ENCODE measurements around the gene FAM229B. TPM values are rescaled to one million over a fixed set of nuclear protein-coding genes. Genes with fewer than 3 reads are reported as not detected.
"Not testable (repeated sequence)": the region's sequence is repeated elsewhere in the genome, so short reads cannot be mapped to it uniquely, and the experiment has no call there.

Gene FAM229B
- total RNA-seq, 1 donor from 2014 or later, result 17.8 TPM

DNA sequence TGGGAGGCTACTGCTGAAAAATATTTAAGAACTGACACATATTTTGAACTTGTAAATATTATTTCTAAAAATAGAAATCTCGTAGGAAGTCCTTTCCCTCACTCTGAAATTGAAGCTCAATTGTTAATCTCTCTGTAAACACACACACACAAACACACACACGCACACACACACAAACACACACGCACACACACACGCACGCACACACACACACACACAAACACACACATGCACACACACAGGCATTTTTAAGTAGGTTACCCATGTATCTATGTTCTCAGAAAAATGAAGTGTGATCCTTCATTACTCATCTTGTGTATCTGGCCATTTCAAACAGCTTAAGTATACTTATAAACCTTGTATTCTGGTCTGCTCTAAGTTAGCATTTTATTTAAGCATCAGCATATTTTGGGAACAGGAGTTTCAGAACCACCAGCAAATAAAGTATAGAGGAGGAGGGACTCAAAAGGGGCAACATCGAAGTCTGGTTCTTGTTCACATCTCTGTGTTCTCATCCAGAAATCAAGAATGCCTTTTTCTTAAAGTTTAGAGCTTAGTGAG lies 21.9 kb upstream of the FAM229B start:
- no peak for DNase-seq (ENCODE audit: low spot score)

DNA sequence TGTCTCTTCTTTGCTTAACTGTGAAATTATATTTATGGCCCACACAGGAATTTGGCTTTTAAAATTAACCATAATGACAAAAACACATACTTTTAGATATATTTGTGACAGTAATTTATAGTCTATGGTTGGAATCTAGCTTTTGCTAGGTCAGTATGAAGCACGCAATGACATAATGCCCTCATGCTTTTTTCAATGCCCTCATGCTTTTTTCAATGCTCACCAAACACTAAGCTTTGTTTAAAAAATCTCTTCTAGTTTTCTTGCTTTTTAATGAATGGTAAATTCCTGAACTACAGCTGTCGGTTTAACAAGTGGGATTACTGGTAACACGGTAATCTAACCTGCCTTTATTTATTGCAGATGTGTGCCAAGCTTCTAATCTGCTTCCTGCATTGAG lies 20.8 kb upstream of the FAM229B start:
- no peak for DNase-seq (ENCODE audit: low spot score)

DNA sequence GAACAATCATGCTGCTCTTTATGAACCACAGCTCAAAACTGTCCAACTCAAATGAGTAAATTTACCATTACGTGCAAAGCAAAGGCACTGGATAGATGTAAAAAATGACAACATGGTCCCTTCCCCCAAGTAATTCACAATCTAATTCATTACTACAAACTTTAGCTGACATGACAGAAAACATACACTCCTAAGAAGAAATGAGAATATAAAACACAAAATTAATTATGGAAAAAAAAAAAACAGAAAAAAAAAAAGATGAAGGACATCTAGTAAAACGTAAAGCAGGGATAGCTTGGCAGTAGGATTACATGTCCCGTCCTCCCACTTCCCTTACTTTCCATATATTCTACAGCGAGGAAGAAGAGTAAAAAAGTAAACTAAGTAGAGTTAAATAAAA lies 5.8 kb upstream of the FAM229B start:
- no peak for DNase-seq (ENCODE audit: low spot score)

DNA sequence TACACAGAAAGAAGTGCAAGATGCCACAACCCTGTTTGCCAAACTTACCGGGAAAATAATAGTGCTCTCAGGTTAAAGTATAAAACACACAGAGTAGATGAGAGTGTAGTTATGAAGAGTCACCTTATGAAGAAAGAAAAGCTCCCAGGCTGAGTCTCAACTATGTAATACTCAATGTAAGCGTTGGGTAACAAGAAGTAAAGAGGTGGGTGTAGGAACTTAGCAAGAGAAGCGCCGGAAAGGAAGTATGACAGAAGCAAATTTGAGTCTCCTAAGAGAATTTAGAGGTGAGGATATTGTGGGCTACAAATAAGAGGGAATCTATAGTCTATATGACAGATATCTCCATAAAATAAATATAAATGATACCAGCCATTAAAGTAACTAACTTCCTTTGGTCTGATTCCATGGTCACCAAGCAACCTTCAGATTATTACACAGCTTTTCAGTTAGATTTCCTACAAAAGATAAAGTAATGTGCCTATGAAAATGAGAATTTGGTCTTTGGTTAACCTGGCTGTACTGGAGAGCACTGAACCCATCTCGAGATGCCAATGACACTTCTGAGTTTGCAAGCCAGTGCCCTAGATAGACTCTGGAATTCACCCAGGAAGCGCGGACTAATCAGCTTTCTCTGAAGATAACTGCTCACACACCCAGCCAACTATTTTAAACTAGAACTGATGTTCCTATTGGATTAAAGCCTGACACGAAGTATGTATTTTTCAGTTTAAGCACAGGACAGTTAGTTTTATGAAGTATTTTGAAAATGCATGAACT lies 1.9 kb upstream of the FAM229B start:
- no peak for DNase-seq (ENCODE audit: low spot score)

DNA sequence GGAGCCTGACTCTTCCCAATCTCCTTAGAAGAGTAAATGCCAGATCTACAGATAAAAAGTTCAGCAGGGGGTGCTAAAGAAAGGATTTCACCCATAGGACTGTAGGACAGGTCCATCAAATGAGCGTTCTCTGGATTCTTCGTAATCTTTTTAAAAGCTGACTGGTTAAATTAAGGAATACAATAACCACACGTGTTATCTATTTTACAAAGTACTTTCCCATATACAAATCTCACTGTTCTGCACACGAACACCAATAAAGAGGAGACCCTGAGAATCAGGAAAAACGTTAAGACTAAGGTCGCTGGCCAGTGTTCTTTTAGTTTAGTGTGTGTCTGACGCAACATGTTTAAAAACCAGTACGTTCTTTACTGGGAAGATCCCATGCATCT lies 651 bp upstream of the FAM229B start:
- no peak for DNase-seq (ENCODE audit: low spot score)

DNA sequence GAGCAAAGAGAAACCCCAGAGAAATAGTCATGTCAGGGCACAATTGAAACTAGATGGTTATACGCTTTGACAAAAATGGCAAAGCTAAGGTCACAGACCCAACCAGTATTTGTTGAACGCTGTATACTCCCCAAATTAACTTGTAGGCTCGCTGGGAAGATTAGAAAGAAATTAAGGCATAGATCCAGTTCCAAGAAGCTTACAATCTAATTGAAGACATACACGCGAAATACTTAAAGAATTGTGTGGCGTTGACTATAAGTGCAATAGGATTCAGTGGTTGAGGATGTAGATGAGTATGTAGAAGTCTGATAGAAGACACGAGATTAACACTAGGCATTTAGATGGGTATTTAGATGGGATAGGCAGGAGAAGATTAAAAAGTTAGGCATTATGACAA lies 525 bp downstream of the FAM229B start:
- no peak for DNase-seq (ENCODE audit: low spot score)

DNA sequence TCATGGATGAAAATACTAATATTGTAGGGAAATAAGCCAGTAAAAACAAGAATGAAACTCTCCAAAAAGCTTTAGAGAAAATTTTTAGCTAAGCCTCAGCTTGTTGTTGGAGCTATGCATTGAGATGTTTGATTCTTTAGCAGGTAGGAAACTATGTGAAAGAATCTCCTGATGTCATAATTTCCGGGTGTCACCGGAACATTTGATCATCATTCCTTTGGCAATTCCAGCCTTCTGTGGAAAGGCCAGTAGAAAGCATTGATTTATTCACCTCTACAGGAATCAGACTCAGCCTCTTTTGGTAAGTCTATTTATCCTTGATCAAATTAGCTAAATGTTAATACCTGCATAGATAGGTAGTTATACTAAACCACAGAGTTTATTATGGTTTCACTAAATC lies 9.5 kb downstream of the FAM229B start:
- no peak for DNase-seq (ENCODE audit: low spot score)

DNA sequence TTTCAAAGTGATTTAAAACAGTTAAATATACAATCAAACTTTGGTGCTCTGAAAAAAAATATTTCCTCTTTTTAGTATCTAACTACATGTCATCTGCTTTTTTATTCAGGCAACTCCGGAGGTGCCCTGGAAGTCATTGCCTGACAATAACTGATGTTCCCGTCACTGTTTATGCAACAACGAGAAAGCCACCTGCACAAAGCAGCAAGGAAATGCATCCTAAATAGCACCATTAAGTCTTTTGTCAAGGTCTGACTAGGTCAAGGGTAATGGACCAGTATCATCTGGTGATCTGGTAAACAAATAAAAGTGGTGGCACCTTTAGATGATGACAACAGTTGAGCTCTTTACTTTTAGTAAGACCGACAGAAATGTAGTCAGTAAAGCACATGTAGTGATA lies 13.2 kb downstream of the FAM229B start:
- DNase-seq (ENCODE audit: low spot score), result no peak

DNA sequence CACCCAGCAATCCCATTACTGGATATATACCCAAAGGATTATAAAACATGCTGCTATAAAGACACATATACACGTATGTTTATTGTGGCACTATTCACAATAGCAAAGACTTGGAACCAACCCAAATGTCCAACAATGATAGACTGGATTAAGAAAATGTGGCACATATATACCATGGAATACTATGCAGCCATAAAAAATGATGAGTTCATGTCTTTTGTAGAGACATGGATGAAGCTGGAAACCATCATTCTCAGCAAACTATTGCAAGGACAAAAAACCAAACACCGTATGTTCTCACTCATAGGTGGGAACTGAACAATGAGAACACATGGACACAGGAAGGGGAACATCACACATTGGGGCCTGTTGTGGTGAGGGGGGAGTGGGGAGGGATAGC lies 18.6 kb downstream of the FAM229B start:
- DNase-seq (ENCODE audit: low spot score), result not testable (repeated sequence)

DNA sequence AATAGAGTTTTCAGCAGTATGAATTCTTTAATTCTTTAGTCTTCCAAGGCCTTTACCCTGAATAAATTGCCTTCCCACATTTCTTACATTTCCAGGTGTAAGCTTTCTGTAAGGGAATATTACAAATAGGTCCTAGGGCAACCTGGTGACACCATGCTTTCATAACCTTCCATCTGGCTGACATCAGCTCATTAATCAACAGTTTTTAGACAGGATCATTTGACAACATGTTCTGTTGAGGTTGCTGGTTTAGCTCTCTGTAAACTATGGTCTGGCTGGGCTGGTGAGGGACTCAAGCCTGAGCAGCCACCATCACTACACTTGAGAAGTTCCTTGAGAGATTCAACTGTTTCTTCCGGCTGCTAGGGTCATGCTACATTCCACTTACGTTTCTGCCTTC lies 19.2 kb downstream of the FAM229B start:
- DNase-seq (ENCODE audit: low spot score), result no peak

DNA sequence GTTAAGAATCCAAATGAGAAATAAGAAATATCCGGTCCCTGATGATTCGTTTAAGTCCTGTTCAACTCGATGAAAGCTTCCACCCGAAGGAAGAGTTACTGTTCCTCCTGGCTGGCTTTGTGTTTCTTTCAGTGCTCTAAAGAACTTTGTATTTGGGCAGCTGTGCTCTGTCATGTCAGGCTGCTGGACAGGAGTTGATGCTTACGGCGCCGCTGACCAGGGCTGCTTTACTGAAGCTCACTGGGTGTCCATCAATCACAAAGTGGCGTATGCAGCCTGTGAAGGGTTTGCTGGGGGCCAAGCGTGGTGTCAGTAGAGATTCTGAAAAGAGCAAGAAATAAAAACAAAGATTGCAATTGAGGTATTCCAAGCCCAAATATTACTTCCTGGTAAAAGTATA lies 21.9 kb downstream of the FAM229B start:
- DNase-seq (ENCODE audit: low spot score), result no peak

DNA sequence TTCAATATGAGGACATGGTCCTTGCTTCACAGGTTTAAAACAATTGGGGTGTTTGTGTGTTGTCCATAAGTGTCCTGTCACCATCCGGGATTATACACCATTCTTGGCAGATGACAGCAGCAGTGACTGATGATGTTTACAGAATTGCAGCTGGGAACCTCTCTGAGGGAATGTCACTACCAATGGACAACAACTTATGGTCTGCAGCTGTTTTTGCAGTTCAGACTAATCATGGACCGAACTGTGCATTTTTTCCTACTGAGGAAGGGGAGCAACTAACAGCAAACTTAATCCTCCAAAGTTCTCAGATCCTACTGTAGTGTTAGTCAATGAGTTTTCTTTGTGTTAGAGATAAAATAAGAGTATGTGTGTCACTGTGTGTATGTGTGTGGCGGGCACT lies 26.0 kb downstream of the FAM229B start:
- DNase-seq (ENCODE audit: low spot score), result no peak

DNA sequence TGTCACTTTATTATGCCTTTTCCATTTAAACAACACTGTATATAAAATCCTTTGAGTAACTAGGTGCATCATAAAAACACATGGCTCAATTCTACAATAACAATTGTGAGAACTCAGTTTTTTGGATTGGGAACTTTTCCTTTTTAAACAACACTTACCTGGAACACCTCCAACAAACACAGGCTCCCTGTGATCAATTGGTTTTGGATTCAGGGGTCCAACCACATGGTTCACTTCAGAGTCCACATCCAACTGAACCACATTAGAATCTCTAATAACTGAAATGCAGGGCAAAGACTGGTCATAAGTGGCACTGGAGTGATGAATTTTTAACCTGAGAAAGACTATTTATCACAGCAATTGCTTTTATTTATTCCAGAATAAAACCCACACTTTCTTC lies 26.5 kb downstream of the FAM229B start:
- no peak for DNase-seq (ENCODE audit: low spot score)

DNA sequence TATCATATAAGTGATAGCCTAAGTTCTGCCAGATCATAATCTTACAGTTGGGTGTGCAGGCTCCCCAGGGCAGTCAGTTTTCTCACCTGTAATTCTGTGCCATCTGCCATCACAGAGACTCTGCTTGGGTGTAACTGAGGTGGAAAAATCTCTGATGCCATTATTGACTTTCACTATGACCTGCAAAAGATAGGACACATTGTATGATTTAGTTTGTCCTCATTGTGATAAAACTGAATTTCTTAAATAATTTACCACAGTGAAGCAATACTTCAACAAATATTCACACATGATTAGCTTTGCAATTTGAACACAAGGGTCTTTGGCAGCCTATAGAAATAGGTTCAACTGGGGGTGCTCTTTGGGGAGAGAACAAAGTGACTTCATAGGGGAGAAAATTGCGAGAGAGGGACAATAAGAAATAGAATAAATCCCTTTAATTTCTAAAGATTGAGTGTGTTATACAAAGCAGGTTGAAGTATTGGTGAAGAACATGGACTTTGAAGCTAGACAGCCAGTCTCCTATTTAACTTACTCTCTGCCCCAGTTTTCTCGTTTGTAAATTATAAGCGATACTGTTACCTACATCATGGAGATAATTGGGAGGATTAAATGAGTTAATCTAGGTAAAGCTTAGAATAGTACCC lies 27.3 kb downstream of the FAM229B start:
- DNase-seq (ENCODE audit: low spot score), result no peak

DNA sequence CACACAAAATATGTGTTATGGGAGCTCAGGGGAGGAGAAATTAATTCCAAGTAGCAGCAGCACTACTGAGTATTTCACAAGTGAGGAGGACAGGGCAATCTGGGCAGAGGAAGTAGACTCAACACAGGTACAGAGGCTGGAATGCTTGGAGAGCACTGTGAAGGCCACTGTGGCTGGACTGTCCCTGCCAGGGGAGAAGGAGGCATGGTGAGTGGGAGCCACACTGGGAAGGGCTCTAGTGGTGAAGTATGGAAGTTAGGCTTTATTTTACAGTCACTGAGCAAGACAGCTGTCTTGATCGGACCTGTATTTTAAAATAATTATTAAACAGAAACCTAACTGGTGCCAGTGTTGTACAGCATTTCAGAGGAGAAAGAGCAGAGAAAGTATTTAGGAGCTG lies 28.8 kb downstream of the FAM229B start:
- no peak for DNase-seq (ENCODE audit: low spot score)

DNA sequence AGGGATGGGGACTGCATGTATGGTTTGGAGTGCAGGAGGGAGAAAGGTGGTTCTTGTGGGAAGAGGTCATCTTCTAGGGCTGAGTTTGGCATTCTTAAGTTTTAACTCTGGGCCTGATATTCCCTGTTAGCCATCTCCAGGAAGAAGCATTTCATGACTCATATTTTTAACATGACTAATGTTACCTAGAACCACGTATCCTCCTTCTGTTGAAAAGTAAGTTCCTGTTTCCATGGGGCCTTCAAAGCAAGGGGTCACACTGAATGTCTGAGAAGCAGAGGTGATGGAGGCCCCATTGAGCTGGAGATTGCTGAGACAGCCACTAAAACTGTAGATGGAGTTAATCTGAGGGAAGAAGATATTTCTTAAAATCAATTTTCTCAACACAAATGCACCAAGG lies 30.2 kb downstream of the FAM229B start:
- DNase-seq (ENCODE audit: low spot score), result no peak

DNA sequence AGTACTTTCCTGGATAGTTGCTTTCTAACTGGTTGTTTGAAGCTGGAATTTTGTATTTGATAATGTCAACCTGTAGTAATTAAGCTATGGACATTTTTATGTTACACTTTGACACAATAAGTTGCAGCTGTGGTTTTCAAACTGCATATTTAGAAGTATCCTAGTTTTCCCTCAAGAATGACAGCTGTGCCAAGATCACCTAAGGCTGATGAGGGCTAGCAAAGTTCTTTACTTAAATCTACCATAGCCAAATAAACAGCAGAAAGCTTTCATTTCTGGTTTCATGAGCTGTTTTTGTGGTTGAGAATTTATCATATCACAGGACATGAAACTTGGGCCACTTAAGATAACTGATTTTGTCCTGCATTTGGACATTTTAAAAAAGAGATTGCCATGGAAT lies 30.6 kb downstream of the FAM229B start:
- no peak for DNase-seq (ENCODE audit: low spot score)

DNA sequence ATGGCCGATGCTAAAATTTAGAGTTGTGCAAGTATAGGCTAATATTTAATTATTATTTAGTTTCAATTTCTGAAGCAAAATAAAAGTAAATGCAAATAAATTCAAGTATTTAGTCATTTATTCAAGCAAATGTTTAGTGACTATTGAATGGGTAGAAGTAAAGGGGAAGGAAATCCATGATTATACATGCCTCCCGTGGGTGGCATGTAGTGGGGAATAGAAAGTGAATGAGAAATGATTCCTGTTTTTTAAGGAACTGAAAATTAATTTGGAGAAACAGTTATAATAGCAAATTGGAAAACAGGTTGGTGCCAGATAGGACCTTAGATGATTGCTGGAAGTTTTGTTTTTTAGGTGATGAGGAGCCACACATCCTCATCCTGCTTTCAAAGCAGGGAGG lies 35.4 kb downstream of the FAM229B start:
- DNase-seq (ENCODE audit: low spot score), result no peak

DNA sequence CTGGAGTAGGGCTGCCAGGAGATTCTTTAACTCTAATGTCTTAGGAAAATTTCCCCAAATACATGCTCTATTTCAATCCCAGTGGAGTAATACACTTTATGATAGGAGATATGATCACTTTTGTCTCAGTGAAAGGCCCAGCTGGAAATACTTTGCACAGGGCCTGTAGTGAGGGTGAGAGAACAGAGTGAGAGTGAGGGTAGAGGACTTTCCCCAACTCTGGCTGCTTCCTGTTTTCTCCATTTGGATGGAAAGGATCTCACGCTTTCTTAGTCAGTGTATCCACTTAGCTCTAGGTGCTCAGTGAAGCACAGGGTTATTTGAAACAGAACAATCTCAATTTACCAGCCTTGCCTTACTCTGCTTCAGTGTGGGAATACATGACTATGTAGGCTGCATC lies 36.6 kb downstream of the FAM229B start:
- DNase-seq (ENCODE audit: low spot score), result no peak

DNA sequence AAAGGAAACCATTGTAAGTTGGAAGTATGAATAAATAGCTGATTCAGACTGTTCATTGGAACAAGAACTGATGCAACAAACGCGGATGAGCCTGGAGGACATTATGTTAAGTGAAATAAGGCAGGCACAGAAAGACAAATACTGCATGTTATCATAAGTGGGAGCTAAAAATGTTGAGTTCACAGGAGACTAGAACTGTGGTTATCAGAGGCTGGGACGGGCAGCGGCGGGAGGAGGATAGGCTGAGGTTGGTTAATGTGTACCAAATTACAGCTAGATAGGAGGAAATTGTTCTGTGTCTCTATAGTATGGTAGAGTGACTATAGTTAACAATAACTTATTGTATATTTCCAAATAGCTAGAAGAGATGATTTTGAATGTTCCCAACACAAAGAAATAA lies 40.8 kb downstream of the FAM229B start:
- DNase-seq (ENCODE audit: low spot score), result no peak

DNA sequence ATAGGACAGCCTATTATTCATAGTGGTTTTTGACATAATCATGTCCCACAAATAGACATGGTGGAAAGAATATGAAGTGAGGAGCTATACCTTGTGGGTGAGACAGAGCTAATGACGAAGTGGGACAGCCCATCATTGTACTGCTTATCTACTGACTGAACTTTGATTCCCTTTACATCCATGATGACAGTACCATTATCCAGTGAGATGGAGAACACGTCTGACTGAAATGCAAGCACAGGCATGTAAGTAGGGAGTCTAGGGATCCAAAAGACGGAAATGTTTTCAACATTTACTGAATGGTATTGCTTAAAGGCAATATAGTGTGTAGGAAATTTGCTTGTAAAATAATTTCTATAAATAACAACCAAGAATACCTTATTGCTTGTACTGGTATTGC lies 43.5 kb downstream of the FAM229B start:
- DNase-seq (ENCODE audit: low spot score), result no peak

DNA sequence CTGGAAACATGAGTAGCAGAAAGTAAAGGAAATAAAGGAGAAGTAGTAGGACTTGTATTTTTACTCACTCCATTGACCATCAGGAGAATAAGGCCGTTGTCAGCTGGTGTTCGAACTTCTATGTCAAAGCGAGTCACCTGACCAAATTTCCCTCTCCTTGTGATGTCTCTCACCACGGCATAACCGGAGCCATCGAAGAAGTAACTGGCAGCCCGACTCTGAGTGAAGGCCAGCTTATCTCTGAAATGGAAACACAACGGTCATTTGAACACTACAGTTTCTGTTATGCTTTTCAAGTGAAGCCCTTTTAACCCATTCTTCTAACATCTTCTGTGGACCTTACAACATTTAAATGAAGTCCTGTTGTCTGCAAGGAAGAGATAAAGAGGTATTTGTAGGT lies 51.7 kb downstream of the FAM229B start:
- DNase-seq (ENCODE audit: low spot score), result no peak

DNA sequence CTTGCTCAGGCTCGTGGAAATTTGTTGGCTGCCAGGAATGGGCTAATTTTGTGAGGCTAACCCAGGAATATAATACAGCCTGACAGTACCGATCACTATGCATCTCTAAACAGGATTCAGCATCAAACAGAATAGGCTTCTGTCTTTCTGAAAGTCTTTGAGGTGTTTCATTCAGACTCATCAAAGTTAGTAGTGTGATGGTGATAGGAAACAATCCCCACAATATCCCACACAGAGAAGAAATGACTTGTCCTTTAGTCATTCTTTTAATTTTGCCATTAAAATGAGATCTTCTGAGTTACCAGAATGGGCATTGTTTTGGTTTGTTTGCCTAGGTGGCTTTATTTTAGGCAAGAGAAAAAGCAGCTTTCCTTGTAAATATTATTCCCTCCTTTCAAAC lies 54.3 kb downstream of the FAM229B start:
- DNase-seq (ENCODE audit: low spot score), result no peak
